Prostate gland (tissue), 2 donors: Measurements from ENCODE around the gene KCTD1.

Experiments
- POLR2A ChIP-seq: fragments of 450-650 bp; IDR thresholded peaks from one replicate; pipeline ENCODE4 v1.6.1; 2016; ENCODE audit warnings: antibody characterized with exemption, mild to moderate bottlenecking
- POLR2AphosphoS5 ChIP-seq: sonication (generic); formaldehyde crosslinking; IDR thresholded peaks from one replicate; pipeline ENCODE4 v1.6.1; 2017; ENCODE audit warnings: antibody characterized with exemption
- TF ChIP-seq, protein P1 (sequence below), 4 experiments: fragments of 200-600 bp in 2 of 4; fragments of 450-650 bp in 2 of 4; sonication (generic) in 2 of 4; IDR thresholded peaks; 1 replicate in 3 of 4; 2 replicates in 1 of 4; pipeline ENCODE4 v1.5.1; 2016 to 2019; ENCODE audit warnings: antibody characterized with exemption in 4 of 4, mild to moderate bottlenecking in 2 of 4, moderate library complexity in 2 of 4

DNA sequence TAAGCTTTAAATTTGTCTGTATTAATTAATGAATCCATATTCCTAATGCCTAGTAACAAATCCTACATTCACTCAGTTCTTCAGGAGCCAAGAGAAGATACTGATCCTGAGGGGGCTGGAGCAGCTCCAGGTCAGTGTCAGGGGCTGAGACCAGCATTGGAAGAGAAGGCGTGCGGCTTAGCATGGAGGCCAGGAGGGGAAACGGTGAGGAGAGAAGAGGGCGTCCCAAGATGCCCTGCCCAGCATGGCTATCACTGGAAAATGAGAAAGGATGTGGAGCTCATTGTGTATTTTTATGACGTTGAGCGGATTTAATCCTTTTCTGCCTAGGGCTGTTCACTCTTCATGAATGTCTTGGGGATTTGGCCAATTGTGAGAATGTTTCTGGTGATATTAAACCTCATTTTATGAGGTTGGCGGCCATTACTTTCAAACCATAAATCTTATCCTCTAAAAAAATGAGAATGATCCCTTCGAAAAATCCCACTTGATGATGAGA lies 131.7 kb downstream of the KCTD1 start:
- TF ChIP-seq POLR2A, result no peak
- TF ChIP-seq POLR2AphosphoS5, result no peak
- TF ChIP-seq, protein P1, sequence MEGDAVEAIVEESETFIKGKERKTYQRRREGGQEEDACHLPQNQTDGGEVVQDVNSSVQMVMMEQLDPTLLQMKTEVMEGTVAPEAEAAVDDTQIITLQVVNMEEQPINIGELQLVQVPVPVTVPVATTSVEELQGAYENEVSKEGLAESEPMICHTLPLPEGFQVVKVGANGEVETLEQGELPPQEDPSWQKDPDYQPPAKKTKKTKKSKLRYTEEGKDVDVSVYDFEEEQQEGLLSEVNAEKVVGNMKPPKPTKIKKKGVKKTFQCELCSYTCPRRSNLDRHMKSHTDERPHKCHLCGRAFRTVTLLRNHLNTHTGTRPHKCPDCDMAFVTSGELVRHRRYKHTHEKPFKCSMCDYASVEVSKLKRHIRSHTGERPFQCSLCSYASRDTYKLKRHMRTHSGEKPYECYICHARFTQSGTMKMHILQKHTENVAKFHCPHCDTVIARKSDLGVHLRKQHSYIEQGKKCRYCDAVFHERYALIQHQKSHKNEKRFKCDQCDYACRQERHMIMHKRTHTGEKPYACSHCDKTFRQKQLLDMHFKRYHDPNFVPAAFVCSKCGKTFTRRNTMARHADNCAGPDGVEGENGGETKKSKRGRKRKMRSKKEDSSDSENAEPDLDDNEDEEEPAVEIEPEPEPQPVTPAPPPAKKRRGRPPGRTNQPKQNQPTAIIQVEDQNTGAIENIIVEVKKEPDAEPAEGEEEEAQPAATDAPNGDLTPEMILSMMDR (IDR thresholded peaks at IDR 0.05), result no peak
